Subcutaneous abdominal adipose tissue (tissue), 5 donors: ENCODE data around the gene CETN1.

ENCODE experiments used
- H3K27ac ChIP-seq: one replicate; pipeline ENCODE4 v1.7.0; 2013; ENCODE audit warnings: low read depth, mild to moderate bottlenecking, inconsistent platforms, low read length, moderate library complexity
- H3K27me3 ChIP-seq, 5 donors: one replicate each; pipeline ENCODE4 v1.7.0; 2013; ENCODE audit warnings: low read length in 5 of 5, inconsistent platforms in 1 of 5; ENCODE audit not compliant: control insufficient read depth in 5 of 5, insufficient read depth in 4 of 5
- H3K36me3 ChIP-seq, 5 donors: one replicate each; pipeline ENCODE4 v1.7.0; 2013; ENCODE audit warnings: low read length in 5 of 5; ENCODE audit not compliant: control insufficient read depth in 5 of 5, insufficient read depth in 5 of 5
- H3K4me1 ChIP-seq, 5 donors: one replicate each; pipeline ENCODE4 v1.7.0; 2013; ENCODE audit warnings: low read length in 5 of 5, mild to moderate bottlenecking in 3 of 5, moderate library complexity in 1 of 5; ENCODE audit not compliant: control insufficient read depth in 5 of 5, insufficient read depth in 5 of 5
- H3K4me3 ChIP-seq, 5 donors: one replicate each; pipeline ENCODE4 v1.7.0; 2013; ENCODE audit warnings: low read length in 5 of 5, low read depth in 1 of 5
- H3K9ac ChIP-seq, 5 donors: one replicate each; pipeline ENCODE4 v1.7.0; 2013; ENCODE audit warnings: low read length in 5 of 5, mild to moderate bottlenecking in 4 of 5, moderate library complexity in 3 of 5
- H3K9me3 ChIP-seq, 5 donors: one replicate each; pipeline ENCODE4 v1.7.0; 2013; ENCODE audit warnings: low read length in 5 of 5; ENCODE audit not compliant: control insufficient read depth in 5 of 5
- donor health status: healthy.
- donor health status: healthy.
- donor health status: healthy.
- donor health status: healthy.
- donor health status: healthy.

The CETN1 gene

DNA sequence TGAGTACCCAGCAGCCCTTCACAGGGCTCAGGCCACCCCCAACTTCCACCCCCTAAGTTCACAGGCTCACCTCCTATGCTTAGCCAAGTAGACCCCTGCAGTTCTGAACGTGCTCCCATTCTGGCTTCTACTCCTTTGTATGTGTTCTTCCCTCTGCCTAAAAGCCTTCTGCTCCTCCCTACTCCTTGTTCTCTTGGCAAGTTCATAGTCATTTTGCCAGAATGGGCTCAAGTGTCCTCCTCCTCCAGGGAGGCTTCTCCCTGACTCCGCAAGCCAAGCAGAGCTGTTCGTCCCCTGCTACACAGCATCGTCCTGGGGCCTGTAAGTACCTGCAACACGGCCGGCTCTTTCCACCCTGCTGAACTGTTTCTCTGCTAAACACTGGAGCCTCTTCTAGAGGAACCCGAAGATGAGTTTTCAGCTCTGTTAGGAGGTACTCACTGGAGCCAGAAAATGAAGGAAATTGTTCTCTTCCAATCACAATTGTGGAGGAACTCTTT, 14.6 kb upstream of the CETN1 start:
- H3K4me3 ChIP-seq, result no peak overlapping the region
- no peaks in the 10 kb centered on the region for H3K36me3 ChIP-seq
- H3K27ac ChIP-seq, result no peak overlapping the region
- H3K4me1 ChIP-seq, result peaks cover 0 to 8% (median 0%) of the 10 kb centered on the region in 5 donors
- H3K27me3 ChIP-seq, result no peaks in the 10 kb centered on the region
- H3K9me3 ChIP-seq, result no peaks in the 10 kb centered on the region
- no peak overlapping the region for H3K9ac ChIP-seq

DNA sequence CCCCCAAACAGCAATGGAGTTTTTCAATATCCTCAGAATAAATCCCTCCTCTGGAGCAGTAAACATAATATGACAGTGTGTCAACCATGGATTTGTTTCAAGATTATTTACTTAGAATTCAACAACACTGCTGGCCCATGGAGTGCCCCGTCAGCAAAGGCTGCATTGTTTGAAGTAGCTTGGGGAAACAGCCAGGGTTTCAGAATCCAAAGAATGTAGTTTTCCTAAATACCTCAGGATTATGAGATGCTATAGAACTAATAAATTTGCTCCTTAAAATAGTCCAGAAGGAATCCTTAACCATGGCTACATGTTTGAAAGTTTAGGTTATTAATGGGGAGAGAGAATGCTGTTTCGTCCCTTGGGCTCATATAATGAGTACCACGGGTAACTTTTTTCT, 13.1 kb upstream of the CETN1 start:
- no peaks in the 10 kb centered on the region for H3K9me3 ChIP-seq
- H3K4me3 ChIP-seq, result no peak overlapping the region
- no peaks in the 10 kb centered on the region for H3K36me3 ChIP-seq
- no peak overlapping the region for H3K9ac ChIP-seq
- H3K27me3 ChIP-seq, result no peaks in the 10 kb centered on the region
- no peak overlapping the region for H3K27ac ChIP-seq
- H3K4me1 ChIP-seq, result peaks cover 0 to 8% (median 0%) of the 10 kb centered on the region in 5 donors

DNA sequence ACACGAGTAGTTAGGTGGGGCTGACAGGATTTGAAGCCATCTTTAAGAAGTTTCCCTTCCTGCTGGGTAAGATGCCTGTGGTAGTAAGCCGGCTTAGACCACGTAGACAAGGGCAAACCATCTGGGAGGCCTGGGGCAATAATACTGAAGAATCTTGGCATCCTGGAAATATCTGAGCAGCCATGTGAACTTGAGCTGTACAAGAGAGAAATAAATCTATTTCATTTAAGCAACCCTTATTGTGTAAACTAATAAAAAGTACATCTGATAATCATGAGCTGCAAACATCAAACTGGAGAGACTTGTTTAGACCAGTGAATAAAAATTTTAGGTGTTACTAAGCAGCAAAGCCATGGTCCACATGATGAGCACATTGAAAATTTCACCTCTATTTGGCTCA, 11.4 kb upstream of the CETN1 start:
- Histone ChIP-seq H3K9me3 (no peaks in the 10 kb centered on the region), H3K4me1 (peaks cover 0 to 8% (median under 1%) of the 10 kb centered on the region in 5 donors)

DNA sequence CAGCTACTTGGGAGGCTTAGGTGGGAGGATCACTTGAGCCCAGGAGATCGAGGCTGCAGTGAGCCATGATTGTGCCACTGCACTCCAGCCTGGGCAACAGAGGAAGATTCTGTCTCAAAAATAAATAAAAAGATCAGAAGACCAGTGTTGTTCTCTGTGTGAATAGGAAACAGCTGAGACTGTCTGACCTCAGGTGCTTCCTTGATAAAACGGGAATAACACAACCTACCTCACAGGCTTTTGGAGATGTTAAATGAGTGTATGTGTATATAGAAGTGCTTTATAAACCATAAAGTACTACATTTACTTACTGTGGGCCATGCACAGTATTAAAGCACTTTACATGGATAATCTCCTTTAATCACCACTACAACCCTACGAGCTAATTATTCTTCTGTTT, 9.9 kb upstream of the CETN1 start:
- no peak overlapping the region for H3K9ac ChIP-seq
- no peak overlapping the region for H3K4me3 ChIP-seq

More for the DNA sequence above, 11.4 kb upstream of the CETN1 start:
- H3K9ac ChIP-seq, result no peak overlapping the region
- H3K36me3 ChIP-seq, result no peaks in the 10 kb centered on the region
- H3K4me3 ChIP-seq, result no peak overlapping the region
- no peak overlapping the region for H3K27ac ChIP-seq
- H3K27me3 ChIP-seq, result no peaks in the 10 kb centered on the region

DNA sequence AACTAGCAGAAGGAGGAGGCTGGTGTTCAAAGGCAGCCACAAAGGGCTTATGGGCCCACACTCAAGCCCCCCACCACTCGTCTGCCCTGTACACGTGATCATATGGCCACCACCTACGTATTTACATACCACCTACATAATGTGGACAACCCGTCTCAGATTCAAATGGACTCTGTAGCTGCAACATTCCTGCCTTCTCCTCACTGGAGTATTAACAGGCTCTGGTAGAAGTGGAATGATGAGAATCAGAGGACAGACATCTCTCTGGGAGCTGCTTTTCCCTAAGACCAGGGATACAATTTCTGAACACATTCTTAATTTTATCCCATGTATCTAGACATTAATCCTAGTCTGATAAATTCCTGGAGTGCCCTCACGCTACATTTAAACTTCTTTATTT, 9.5 kb upstream of the CETN1 start:
- no peak overlapping the region for H3K27ac ChIP-seq
- H3K36me3 ChIP-seq, result no peaks in the 10 kb centered on the region
- H3K4me3 ChIP-seq, result no peak overlapping the region
- no peaks in the 10 kb centered on the region for H3K27me3 ChIP-seq
- no peaks in the 10 kb centered on the region for H3K9me3 ChIP-seq
- no peak overlapping the region for H3K9ac ChIP-seq
- peaks cover 0 to 13% (median 5%) of the 10 kb centered on the region in 5 donors for H3K4me1 ChIP-seq

More for the DNA sequence above, 9.9 kb upstream of the CETN1 start:
- no peaks in the 10 kb centered on the region for H3K9me3 ChIP-seq
- H3K36me3 ChIP-seq, result no peaks in the 10 kb centered on the region
- peaks cover 0 to 13% (median 6%) of the 10 kb centered on the region in 5 donors for H3K4me1 ChIP-seq
- H3K27me3 ChIP-seq, result no peaks in the 10 kb centered on the region
- no peak overlapping the region for H3K27ac ChIP-seq

DNA sequence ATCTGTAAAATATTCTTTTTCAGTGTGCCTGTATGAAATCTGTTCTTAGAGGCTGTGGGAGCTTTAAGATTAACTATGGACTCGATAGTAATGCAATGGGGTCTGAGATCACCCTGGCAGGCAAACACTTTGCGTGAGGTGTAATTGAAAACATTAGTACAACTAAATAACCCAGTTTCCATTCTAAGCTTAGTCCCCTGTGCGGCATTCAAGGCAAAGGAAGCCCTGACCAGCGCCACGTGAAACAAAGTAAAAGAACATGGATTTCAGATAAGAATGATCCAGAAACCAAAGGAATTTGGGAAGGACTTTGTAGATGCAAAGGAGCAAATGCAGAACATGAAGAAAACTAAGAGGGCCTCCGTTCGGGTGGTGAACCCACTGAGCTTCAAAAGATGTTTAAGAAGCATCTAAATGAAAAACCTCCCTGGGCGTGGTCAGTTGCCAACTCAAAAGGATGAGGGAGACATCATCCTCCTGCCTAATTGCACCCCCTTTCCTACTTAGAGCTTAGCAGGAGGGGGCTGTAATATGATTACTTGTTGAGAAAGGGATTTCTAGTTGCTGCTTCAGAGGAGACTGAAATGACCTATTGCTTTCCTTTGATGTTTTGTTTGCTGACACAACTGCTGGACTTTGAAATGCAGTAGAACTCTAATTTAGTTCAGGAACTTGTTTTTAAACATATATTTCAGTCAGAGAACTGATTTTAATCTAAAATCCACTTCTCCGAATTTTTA, 7.9 kb upstream of the CETN1 start:
- Histone ChIP-seq H3K9me3 (no peaks in the 10 kb centered on the region), H3K27me3 (no peaks in the 10 kb centered on the region), H3K9ac (no peak overlapping the region), H3K4me1 (peaks cover 0 to 13% (median 5%) of the 10 kb centered on the region in 5 donors), H3K27ac (no peak overlapping the region), H3K36me3 (no peaks in the 10 kb centered on the region), H3K4me3 (no peak overlapping the region)

DNA sequence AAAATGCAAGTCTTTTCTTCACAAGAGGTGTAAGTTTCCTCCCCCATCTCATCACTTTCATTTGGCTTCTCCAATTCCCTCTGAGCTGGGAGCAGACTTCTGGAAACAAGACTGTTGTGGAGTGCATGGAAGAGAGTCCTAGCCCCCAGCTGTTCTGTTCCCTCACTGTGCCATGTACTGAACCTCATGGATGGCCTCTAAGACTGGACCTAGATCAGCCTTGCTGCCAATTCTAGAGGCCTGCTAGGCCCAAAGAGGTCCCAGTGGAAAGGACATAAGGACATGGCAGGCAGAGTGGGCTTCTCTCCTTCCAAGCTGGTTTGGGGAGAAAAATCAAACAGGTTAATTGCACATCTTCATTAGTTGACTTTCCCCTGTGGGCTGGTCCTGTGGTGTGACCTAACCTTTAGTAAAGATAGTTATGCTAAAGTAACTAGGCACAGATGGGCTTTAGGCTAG, 7.3 kb upstream of the CETN1 start:
- Histone ChIP-seq H3K36me3 (no peaks in the 10 kb centered on the region), H3K4me3 (no peak overlapping the region), H3K9me3 (no peaks in the 10 kb centered on the region), H3K27me3 (no peaks in the 10 kb centered on the region), H3K9ac (no peak overlapping the region), H3K27ac (no peak overlapping the region), H3K4me1 (peaks cover 0 to 13% (median 5%) of the 10 kb centered on the region in 5 donors)

DNA sequence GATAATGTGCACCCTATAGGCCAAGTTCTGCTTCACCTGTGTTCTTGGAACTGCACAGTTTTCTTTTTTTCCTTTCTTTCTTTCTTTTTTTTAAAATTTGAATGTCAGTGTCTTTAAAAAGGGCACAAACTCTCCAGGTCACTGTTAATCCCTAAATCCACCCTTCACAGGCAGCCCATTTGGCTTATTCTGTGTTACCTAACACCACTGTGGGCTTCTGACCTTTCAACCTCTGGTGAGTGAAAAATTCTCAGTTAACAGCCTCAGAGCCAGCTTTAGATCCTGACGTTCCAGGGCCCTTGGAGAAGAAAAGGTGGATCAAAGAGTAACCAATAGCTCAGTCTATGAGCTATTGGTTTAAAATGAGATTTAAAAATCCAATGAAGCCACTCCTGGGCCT, 6.8 kb upstream of the CETN1 start:
- H3K27ac ChIP-seq, result no peak overlapping the region
- no peaks in the 10 kb centered on the region for H3K36me3 ChIP-seq
- H3K9ac ChIP-seq, result no peak overlapping the region
- no peaks in the 10 kb centered on the region for H3K27me3 ChIP-seq
- H3K4me1 ChIP-seq, result peaks cover 0 to 13% (median 5%) of the 10 kb centered on the region in 5 donors
- no peaks in the 10 kb centered on the region for H3K9me3 ChIP-seq
- no peak overlapping the region for H3K4me3 ChIP-seq

DNA sequence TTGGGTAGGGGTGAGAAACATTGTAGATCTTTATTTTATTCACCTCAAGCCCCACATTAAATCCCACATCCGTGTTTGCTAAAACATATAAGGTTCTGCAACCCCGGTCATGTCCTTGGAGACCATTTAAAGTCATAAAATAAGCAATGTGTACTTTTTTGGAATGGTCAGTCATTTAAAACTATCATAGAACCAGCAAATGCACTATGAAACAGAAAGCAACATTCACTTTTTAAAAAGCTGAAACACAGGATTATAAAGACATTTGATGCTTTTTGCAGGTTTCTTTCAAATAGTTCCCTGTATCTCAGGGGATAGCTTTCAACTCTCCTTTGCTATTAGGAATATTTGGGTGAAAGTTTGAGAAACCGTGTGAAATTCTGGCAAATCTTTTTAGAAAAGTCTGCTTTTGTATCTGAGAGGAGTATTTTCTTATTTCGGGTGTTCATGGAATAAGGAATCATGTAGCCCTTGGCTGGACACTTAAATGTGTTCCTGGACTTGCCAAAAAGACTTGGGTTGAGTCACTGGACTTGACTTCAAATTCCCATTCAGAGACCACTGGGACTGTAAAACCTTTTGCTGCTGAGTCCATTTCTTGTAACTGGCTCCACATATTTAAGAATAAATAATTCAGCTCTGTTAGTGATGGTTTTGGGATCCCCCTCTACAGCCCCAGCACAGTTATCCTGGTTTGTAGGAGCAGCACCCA, 5.9 kb upstream of the CETN1 start:
- peak overlapping the region in 1 of 5 donors; percentile 3 for H3K4me3 ChIP-seq
- H3K27ac ChIP-seq, result no peak overlapping the region
- H3K9me3 ChIP-seq, result no peaks in the 10 kb centered on the region
- H3K36me3 ChIP-seq, result no peaks in the 10 kb centered on the region
- no peaks in the 10 kb centered on the region for H3K27me3 ChIP-seq
- H3K4me1 ChIP-seq, result peaks cover 0 to 13% (median 5%) of the 10 kb centered on the region in 5 donors
- no peak overlapping the region for H3K9ac ChIP-seq
